K562 (cell line): ENCODE data around the gene GOLGA6L2. TPM values are rescaled to one million over a fixed set of nuclear protein-coding genes. Genes with fewer than 3 reads are reported as not detected.

Source experiments
- CTCFL ChIP-seq: IDR thresholded peaks from 2 replicates; pipeline ENCODE4 v1.6.1; 2011; ENCODE audit warnings: borderline replicate concordance, low read depth, mild to moderate bottlenecking, moderate library complexity, low read length; ENCODE audit not compliant: insufficient read depth, poor library complexity, severe bottlenecking
- E2F6 ChIP-seq, 2 experiments: IDR thresholded peaks; 2 replicates each; pipeline ENCODE4 v1.6.1; 2011; ENCODE audit warnings: borderline replicate concordance in 1 of 2, control low read depth in 1 of 2, low read depth in 1 of 2, low read length in 1 of 2, mild to moderate bottlenecking in 1 of 2, mixed read lengths in 1 of 2, moderate library complexity in 1 of 2; ENCODE audit not compliant: insufficient read depth in 1 of 2, insufficient read length in 1 of 2, poor library complexity in 1 of 2, severe bottlenecking in 1 of 2; ENCODE audit errors: extremely low read depth in 1 of 2
- L3MBTL2 ChIP-seq: fragments of 450-650 bp; IDR thresholded peaks from 2 replicates; pipeline ENCODE4 v1.6.1; 2016; ENCODE audit warnings: mild to moderate bottlenecking, moderate library complexity
- MAX ChIP-seq: sonication (generic); formaldehyde crosslinking; IDR thresholded peaks from 2 replicates; pipeline ENCODE4 v1.9.0; 2022; ENCODE audit warnings: mild to moderate bottlenecking, missing genetic modification reagents
- MGA ChIP-seq: fragments of 450-650 bp; IDR thresholded peaks from 2 replicates; pipeline ENCODE4 v1.6.1; 2016; ENCODE audit warnings: mild to moderate bottlenecking, moderate library complexity
- TAL1 ChIP-seq: fragments of 450-650 bp; IDR thresholded peaks from 2 replicates; pipeline ENCODE4 v1.6.1; 2016; ENCODE audit warnings: mild to moderate bottlenecking
- TFAP4 ChIP-seq: sonication (generic); formaldehyde crosslinking; IDR thresholded peaks from 2 replicates; pipeline ENCODE4 v1.8.0; 2022; ENCODE audit warnings: missing genetic modification reagents, mild to moderate bottlenecking, moderate library complexity, borderline replicate concordance
- polyA plus RNA-seq, 8 experiments: library from polyadenylated mRNA; depleted of rRNA in 4 of 8; stranded (reverse) in 5 of 8; unstranded in 3 of 8; fragments of >200 nt; fragmentation: Nextera tagmentation in 2 of 8; fragmentation: Illumina TruSeq in 1 of 8; extraction: Ambion mirVana in 2 of 8; extraction: Trizol in 1 of 8; gene quantifications; 2 replicates each; pipeline versions ENCODE4 v1.2.1 to v1.2.3, GENCODE V29; 2011 to 2014; ENCODE audit warnings: inconsistent platforms in 1 of 8, missing spikeins in 1 of 8
- total RNA-seq, 7 experiments: library from RNA; depleted of rRNA in 6 of 7; stranded (reverse); fragments of >200 nt in 6 of 7; fragmentation: Illumina TruSeq in 2 of 7; extraction: Trizol in 2 of 7; gene quantifications; 2 replicates each; pipeline versions ENCODE4 v1.2.1 to v1.2.3, GENCODE V29; 2011 to 2021; ENCODE audit warnings: low replicate concordance in 1 of 7

GOLGA6L2 gene
- total and polyA plus RNA-seq, 9 of the 15 experiments (the other 6 are each of a cell fraction or from before 2014, with no cell fraction given) = not detected

- TF ChIP-seq MGA = peak; percentile 90
- TF ChIP-seq MAX (CRISPR knock-in tag) = peak; percentile 18; the same call in 1 of the 2 replicates
- peak; percentile 32; the same call in 1 of the 2 replicates for TF ChIP-seq TAL1
- no peak for TF ChIP-seq CTCFL
- TF ChIP-seq TFAP4 (CRISPR knock-in tag) = peak; percentile 46; the same call in 1 of the 2 replicates
- TF ChIP-seq E2F6 (IDR thresholded peaks at IDR 0.05; ENCODE audit: borderline replicate concordance in 1 of 2, extremely low read depth in 1 of 2, insufficient read depth in 1 of 2, insufficient read length in 1 of 2, low read depth in 1 of 2, low read length in 1 of 2, poor library complexity in 1 of 2, severe bottlenecking in 1 of 2) = peak; percentile 97
- TF ChIP-seq L3MBTL2 = peak; percentile 92
Observed at GRCh38 chr15:23477920-23478319, 30.9 kb upstream of the GOLGA6L2 start (continued).
